Stimulated activated CD8-positive, alpha-beta memory T cell treated with anti-CD3 and anti-CD28 coated beads, Interleukin-15, amount 100 ng/mL, for 4 hours (primary cell): ENCODE measurements around the gene F2.

Source experiments
- DNase-seq, 2 donors: peaks; one replicate each; pipeline ENCODE4 v3.0.0-alpha.2; 2020; ENCODE audit warnings: low read depth in 2 of 2

Gene F2

DNA sequence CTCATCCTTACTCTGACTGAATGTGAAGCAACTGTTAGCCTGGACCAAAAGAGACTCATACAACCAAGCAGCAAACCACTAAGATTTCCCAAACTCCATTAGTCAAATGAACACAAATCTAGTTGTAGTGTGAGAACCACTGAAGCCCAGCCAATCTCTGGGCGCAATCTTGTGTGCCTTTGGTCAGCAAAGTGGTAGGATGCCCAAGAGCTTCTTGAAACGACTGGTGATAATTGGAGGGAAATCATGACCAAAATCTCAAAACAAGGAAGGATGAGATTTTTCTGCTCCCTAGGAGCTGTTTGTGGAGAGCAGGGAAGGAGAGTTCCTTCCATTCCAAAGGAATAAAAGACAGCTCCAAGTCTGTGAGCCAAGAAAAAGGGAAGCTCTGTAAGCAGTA lies 24.0 kb downstream of the F2 start:
- DNase-seq: no peak

DNA sequence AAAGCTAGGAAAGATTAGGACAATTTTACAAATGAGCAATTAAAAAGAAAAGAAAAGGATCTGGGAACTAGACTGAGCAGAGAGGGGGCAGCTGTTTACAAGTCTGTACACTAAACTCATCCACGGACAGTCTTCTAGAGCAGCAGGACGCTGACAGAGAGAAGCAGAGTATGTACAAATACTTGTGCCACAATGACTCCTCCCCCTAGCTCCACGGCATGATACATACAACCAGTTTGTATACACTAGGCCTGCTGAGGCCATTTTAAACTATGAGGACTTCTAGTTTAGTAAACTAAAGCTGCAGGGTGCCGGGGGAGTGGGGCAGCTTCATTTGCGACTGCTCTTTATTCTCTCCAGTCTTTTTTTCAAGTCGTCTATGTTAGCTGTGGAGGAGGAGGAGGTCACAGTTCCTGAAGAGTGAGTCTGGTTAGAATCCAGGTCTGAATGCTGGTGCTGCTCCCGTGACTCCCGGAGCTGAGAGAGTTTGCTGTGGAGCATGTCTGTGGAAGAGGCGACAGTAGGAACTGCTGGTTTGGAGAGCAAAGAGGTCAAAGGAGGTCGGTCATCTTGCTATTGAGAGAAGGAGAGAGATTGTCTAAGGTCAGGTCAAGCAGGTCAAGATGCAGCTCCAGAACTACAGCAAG lies 24.8 kb downstream of the F2 start:
- no peak for DNase-seq

DNA sequence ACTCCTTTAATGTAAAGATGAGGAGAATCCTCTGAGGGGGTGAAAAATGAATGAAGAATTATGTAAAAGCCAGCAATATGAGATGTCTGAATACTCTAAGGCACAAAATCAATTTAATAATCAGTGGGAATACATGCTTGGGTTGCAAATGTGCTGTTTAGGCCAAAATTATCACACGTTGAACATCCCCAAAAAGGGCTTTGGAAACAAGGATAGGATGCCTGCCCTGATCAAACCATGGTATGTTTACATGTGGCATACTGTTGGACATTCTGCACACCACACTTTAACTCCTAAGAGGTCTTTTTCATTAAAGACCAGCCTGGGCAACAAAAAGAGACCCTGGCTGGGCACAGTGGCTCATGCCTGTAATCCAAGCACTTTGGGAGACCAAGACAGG lies 26.3 kb downstream of the F2 start:
- DNase-seq: no peak

DNA sequence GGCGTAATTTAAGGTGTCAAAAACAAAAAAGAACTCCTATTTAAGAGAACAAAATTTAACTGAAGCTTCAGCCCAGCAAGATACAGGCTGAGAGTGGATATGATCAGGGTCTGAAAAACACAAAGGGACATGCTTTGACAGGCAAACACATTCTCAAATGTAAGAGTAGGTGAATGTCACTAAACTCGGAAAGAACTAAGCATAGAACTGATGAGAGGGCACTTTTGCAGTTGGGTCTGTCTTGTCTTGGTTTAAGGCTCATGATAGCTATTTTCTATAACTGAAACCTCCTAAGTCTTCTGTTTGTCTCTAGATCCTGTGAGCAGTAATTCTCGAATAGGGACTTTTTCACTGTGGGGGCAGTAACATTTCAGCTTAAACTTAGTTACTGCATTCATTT lies 27.0 kb downstream of the F2 start:
- no peak for DNase-seq

- no peak for DNase-seq
Measured at GRCh38 chr11:46747150-46747549, 28.1 kb downstream of the F2 start.

GRCh38 chr11:46755962-46756361 lies 36.9 kb downstream of the F2 start:
- DNase-seq: no peak

DNA sequence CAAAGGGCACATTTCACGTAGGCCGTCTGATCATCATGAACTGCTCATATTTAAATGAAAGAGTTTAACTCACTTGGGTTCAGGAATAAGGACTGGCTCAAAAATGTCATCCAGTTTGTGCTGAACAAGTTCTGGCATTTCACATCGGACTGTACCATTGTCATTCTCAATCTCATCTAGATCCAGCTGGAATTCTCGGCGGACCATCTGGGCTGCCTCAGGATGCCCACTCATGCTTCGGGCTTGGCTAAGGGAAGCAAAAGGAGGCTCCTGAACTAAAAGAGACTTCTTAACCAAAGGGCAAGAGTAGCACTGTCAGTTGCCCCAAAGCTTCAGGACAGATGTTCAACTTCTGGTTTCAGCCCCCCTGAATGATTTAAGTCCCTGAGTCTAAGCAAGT lies 40.2 kb downstream of the F2 start:
- no peak for DNase-seq

- no peak for DNase-seq
Measured at GRCh38 chr11:46760429-46761128, 41.6 kb downstream of the F2 start.

- DNase-seq: no peak
Measured at GRCh38 chr11:46761807-46762206, 42.8 kb downstream of the F2 start.

DNA sequence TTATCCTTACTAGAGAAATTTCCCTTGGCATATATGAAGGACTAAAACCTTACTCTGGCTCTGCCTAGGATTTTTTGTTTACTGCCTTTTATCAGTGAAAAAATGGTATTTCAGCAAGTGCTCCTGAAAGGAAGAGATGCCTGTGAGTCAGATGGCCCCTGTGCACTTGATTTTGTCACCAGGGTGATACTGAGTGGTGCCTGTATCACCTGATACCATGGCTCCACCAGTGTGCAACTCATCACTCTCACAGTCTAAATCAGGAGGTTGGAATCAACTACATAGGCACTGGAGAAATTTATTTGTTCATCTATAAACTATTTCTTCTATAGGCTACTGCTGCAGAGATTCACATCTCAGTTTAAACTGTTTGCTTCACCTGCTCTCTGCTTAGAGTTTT lies 43.2 kb downstream of the F2 start:
- DNase-seq: no peak

DNA sequence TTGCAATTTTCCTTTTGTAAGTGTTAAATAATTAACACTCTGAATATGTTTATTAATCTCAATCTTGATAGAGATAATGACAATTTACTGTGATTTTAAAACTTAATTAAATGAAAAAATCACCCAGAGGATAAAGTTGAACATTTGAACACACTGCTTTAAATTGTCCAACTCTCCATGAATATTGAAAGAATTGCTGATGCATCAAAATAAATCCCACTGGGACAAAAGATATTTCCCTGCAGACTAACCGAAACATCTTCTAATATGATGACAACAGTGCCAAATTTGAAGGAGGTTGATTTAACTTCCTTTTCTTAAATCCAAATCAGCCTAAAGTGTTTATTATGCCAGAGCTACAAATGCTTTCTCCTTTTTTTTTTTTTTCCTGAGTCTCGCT lies 47.6 kb downstream of the F2 start:
- DNase-seq: no peak

- DNase-seq: no peak
Measured at GRCh38 chr11:46769636-46770221, 50.7 kb downstream of the F2 start.

DNA sequence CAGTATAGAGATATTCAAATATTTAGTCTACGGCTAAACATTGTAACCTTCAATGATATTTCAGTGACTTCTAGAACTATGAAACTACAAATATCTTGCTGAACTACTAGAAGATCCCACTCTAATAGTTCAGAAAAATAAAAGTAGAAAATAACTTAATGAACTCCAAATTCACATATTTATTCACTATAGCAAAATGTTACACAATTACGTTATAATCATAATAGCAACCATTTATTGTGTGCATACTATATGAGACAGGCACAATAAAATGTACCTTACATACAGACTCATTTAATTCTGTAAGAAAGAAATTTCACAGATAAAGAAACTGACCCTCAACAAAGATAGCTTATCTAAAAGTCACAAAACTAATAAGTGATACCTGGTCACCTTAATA lies 57.9 kb downstream of the F2 start:
- no peak for DNase-seq

DNA sequence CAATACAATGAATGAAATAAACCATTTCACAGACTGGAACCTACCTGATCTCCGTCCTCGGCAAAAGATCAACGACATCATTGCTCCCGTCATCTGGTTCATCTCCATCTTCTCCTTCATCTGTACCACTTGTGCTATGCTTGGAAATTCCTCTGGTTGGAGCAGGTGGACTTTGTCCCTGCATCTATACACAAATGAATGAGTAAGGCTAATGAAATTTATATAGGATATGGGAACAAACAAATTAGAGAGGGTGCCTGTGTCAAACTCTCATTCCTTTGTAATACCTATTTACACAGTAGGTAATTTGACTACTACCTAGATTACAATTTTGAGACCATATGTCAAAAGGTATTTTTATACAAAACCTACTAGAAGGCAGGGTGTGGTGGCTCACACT lies 59.4 kb downstream of the F2 start:
- DNase-seq: no peak
